Karpas-422 (cell line): ENCODE results near the gene CLDN19. TPM values are rescaled to one million over a fixed set of nuclear protein-coding genes. Genes with fewer than 3 reads are reported as not detected.
"Not testable (repeated sequence)": the region's sequence is repeated elsewhere in the genome, so short reads cannot be mapped to it uniquely, and the experiment has no call there.

Experiments used
- DNase-seq: peaks from one replicate; pipeline ENCODE4 v3.0.0-alpha.2; 2015
- H2AFZ ChIP-seq: fragments of 200-600 bp; sonication (generic); 2 replicates; pipeline ENCODE4 v1.6.1; 2014; ENCODE audit warnings: antibody characterized with exemption, low read length, mixed read lengths
- H3K27ac ChIP-seq: fragments of 200-600 bp; sonication (generic); 2 replicates; pipeline ENCODE4 v1.5.1; 2014; ENCODE audit warnings: mild to moderate bottlenecking, low read length, moderate library complexity
- H3K27me3 ChIP-seq: fragments of 200-600 bp; sonication (generic); 2 replicates; pipeline ENCODE4 v1.6.1; 2014; ENCODE audit warnings: low read length, mixed read lengths
- H3K36me3 ChIP-seq: fragments of 200-600 bp; sonication (generic); 2 replicates; pipeline ENCODE4 v1.6.1; 2014; ENCODE audit warnings: low read length, mixed read lengths; ENCODE audit not compliant: insufficient read depth
- H3K4me1 ChIP-seq: fragments of 200-600 bp; sonication (generic); 2 replicates; pipeline ENCODE4 v1.6.1; 2014; ENCODE audit warnings: mild to moderate bottlenecking, low read length, mixed read lengths
- H3K4me2 ChIP-seq: fragments of 200-600 bp; sonication (generic); 2 replicates; pipeline ENCODE4 v1.6.1; 2014; ENCODE audit warnings: low read length, low read depth, mild to moderate bottlenecking; ENCODE audit not compliant: poor library complexity, severe bottlenecking
- H3K4me3 ChIP-seq: fragments of 200-600 bp; sonication (generic); 2 replicates; pipeline ENCODE4 v1.5.1; 2014; ENCODE audit warnings: mild to moderate bottlenecking, antibody characterized with exemption, low read length, mixed read lengths
- H3K79me2 ChIP-seq: fragments of 200-600 bp; sonication (generic); 2 replicates; pipeline ENCODE4 v1.6.1; 2014; ENCODE audit warnings: mild to moderate bottlenecking, low read length, mixed read lengths
- H3K9ac ChIP-seq: fragments of 200-600 bp; sonication (generic); 2 replicates; pipeline ENCODE4 v1.6.0; 2014; ENCODE audit warnings: low read length
- H3K9me2 ChIP-seq: fragments of 200-600 bp; sonication (generic), shearing (Covaris generic); replicated peaks from 2 replicates; pipeline ENCODE4 v1.6.0; 2014; ENCODE audit warnings: mild to moderate bottlenecking, low read length, moderate library complexity; ENCODE audit not compliant: insufficient read depth
- H3K9me3 ChIP-seq: fragments of 300-700, 200-600 bp; sonication (generic); 2 replicates; pipeline ENCODE4 v1.6.1; 2014; ENCODE audit warnings: low read length, mixed read lengths
- H4K20me1 ChIP-seq: fragments of 200-600 bp; sonication (generic); 2 replicates; pipeline ENCODE4 v1.6.1; 2014; ENCODE audit warnings: mild to moderate bottlenecking, antibody characterized with exemption, low read length, low read depth; ENCODE audit not compliant: insufficient read depth
- total RNA-seq: library from RNA; depleted of rRNA; stranded (reverse); fragments of >200 nt; shearing (Covaris generic); gene quantifications from 2 replicates; pipeline ENCODE4 v1.2.3, GENCODE V29; 2014; ENCODE audit warnings: low replicate concordance

The CLDN19 gene
- total RNA-seq, 1 experiment from 2014 or later: not detected

DNA sequence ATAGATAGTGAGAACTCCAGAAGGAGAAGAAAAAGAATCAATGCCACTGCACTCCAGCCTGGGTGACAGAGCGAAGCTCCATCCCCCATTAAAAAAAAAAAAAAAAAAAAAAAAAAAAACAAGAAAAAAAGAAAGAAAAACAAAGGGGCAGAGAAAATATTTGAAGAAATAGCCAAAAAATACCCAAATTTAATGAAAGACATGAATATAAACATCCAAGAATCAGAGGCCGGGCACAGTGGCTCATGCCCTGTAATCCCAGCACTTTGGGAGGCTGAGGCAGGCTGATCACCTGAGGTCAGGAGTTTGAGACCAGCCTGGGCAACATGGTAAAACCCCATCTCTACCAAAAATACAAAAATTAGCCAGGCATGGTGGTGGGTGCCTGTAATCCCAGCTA lies 17.6 kb downstream of the CLDN19 start:
- H3K36me3 ChIP-seq, H3K9me2 ChIP-seq, H3K9me3 ChIP-seq, H4K20me1 ChIP-seq, H3K9ac ChIP-seq, H3K4me3 ChIP-seq, H3K27ac ChIP-seq, H3K27me3 ChIP-seq, H2AFZ ChIP-seq, H3K4me1 ChIP-seq, H3K79me2 ChIP-seq, H3K4me2 ChIP-seq, DNase-seq: not testable (repeated sequence)

DNA sequence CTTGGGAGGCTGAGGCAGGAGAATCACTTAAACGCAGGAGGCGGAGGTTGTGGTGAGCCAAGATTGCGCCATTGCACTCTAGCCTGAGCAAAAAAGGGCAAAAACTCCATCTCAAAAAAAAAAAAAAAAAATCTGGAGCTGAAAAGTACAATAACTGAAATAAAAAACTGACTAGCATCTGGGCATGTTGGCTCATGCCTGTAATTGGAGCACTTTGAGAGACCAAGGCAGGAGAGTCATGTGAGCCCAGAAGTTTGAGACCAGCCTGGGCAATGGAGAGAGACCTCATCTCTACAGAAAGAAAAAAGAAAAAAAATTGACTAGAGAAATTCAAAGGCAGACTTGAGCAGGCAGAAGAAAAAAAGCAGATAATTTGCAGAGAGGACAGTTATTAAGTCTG lies 18.1 kb downstream of the CLDN19 start:
- H3K4me3 ChIP-seq: no peak overlapping the region
- H3K27me3 ChIP-seq: no peaks in the 10 kb centered on the region
- H3K9me2 ChIP-seq: no peaks in the 10 kb centered on the region

DNA sequence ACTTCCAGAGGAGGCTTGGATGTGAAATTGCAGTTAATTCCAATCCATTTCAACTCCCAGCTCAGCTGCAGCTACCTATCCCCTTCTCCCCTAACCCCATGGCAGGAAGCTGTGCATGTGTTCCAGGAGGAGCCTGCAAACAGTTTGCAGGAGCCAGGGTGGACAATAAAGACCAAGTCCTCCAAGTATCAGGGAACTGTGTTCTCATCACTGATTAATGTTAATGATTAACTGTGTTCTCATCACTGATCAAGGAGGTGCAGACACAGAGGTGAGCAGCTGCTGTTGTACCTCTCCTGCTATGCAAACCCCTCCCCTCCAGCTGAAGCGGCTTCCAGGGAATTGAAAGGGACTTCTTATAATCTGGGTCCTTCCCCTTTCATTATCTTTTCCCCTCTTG lies 19.2 kb downstream of the CLDN19 start:
- H3K9me2 ChIP-seq: no peaks in the 10 kb centered on the region
- H3K4me3 ChIP-seq: no peak overlapping the region
- peaks cover 16% of the 10 kb centered on the region; the same call in 1 of the 2 replicates for H4K20me1 ChIP-seq
- no peak overlapping the region for H3K4me2 ChIP-seq
- no peak overlapping the region for H2AFZ ChIP-seq
- H3K36me3 ChIP-seq: 0 out of 2 replicates have a peak, but pooled peaks cover 4% of the 10 kb centered on the region
- H3K4me1 ChIP-seq: no peaks in the 10 kb centered on the region
- DNase-seq: no peak
- no peak overlapping the region for H3K9ac ChIP-seq
- no peaks in the 10 kb centered on the region for H3K27me3 ChIP-seq
- H3K9me3 ChIP-seq: no peaks in the 10 kb centered on the region
- H3K27ac ChIP-seq: no peak overlapping the region
- no peaks in the 10 kb centered on the region for H3K79me2 ChIP-seq

More for the DNA sequence above, 18.1 kb downstream of the CLDN19 start:
- DNase-seq: no peak
- Histone ChIP-seq H3K9me3 (no peaks in the 10 kb centered on the region), H3K36me3 (no peaks in the 10 kb centered on the region), H3K79me2 (no peaks in the 10 kb centered on the region), H3K27ac (no peak overlapping the region), H3K9ac (no peak overlapping the region), H3K4me2 (no peak overlapping the region), H3K4me1 (no peaks in the 10 kb centered on the region), H2AFZ (no peak overlapping the region), H4K20me1 (peaks cover 8% of the 10 kb centered on the region; the same call in 1 of the 2 replicates)

DNA sequence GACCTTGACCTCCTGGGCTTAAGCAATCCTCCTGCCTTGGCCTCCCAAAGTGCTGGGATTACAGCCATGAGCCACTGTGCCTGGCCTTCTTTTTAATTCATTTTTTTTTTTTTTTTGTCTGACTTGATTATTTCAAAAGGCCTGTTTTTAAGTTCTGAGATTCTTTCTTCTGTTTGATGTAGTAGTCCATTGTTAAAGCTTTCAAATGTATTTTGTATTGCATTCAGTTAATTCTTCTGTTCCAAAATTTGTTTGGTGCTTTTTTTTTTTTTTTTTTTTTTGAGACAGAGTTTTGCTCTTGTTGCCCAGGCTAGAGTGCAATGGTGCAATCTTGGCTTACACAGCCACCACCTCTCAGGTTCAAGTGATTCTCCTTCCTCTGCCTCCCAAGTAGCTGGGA lies 25.6 kb downstream of the CLDN19 start:
- not testable (repeated sequence) for H3K79me2 ChIP-seq, DNase-seq, H3K9me2 ChIP-seq, H3K4me2 ChIP-seq, H3K27ac ChIP-seq, H3K4me3 ChIP-seq, H3K9me3 ChIP-seq, H3K9ac ChIP-seq, H3K27me3 ChIP-seq, H3K4me1 ChIP-seq, H2AFZ ChIP-seq
- Histone ChIP-seq H4K20me1 (peaks cover 14% of the 10 kb centered on the region; the same call in 1 of the 2 replicates), H3K36me3 (peaks cover 56% of the 10 kb centered on the region)

DNA sequence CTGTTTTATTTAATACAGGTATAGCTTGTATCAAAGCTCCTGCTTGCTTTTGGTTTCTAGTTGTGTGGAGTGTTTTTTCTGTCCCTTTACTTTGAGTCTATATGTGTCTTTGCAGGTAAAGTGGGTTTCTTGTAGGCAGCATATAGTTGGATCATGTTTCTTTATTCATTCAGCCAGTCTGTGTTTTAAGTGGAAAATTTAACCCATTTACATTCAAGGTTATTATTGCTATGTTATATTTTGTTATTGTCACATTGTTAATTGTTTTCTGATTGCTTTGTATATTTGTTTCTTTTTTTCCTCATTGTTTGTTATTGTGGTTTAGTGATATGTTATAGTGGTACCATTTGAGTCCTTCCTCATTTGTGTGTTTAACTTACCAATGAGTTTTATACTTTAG lies 26.7 kb downstream of the CLDN19 start:
- no peaks in the 10 kb centered on the region for H3K4me1 ChIP-seq
- H3K9me2 ChIP-seq: no peaks in the 10 kb centered on the region
- H2AFZ ChIP-seq: no peak overlapping the region
- H3K79me2 ChIP-seq: peaks cover 10% of the 10 kb centered on the region
- H3K27ac ChIP-seq: no peak overlapping the region
- no peak overlapping the region for H3K9ac ChIP-seq
- DNase-seq: no peak
- H3K4me2 ChIP-seq: no peak overlapping the region
- no peaks in the 10 kb centered on the region; the same call in 1 of the 2 replicates for H3K9me3 ChIP-seq
- H3K36me3 ChIP-seq: peaks cover 59% of the 10 kb centered on the region
- H3K4me3 ChIP-seq: no peak overlapping the region
- no peaks in the 10 kb centered on the region for H3K27me3 ChIP-seq
- peaks cover 14% of the 10 kb centered on the region; the same call in 1 of the 2 replicates for H4K20me1 ChIP-seq

DNA sequence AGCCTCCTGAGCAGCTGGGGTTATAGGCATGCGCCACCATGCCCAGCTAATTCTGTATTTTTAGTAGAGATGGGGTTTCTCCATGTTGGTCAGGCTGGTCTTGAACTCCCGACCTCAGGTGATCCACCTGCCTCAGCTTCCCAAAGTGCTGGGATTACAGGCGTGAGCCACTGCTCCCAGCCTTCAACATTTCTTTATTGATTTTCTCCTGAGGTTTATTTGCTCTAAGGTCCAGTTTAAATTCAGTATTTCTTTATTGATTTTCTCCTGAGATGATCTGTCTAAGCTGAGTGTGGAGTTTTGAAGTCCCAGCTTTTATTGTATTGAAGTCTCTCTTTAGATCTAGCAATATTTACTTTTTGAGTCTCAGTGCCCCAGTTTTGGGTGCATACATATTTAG lies 27.2 kb downstream of the CLDN19 start:
- not testable (repeated sequence) for H3K4me3 ChIP-seq, H3K4me1 ChIP-seq, H3K4me2 ChIP-seq, H3K27ac ChIP-seq, H2AFZ ChIP-seq, H3K9me2 ChIP-seq, DNase-seq, H3K27me3 ChIP-seq, H3K9ac ChIP-seq, H3K9me3 ChIP-seq
- Histone ChIP-seq H3K36me3 (peaks cover 64% of the 10 kb centered on the region), H4K20me1 (peaks cover 14% of the 10 kb centered on the region; the same call in 1 of the 2 replicates), H3K79me2 (peaks cover 14% of the 10 kb centered on the region)

DNA sequence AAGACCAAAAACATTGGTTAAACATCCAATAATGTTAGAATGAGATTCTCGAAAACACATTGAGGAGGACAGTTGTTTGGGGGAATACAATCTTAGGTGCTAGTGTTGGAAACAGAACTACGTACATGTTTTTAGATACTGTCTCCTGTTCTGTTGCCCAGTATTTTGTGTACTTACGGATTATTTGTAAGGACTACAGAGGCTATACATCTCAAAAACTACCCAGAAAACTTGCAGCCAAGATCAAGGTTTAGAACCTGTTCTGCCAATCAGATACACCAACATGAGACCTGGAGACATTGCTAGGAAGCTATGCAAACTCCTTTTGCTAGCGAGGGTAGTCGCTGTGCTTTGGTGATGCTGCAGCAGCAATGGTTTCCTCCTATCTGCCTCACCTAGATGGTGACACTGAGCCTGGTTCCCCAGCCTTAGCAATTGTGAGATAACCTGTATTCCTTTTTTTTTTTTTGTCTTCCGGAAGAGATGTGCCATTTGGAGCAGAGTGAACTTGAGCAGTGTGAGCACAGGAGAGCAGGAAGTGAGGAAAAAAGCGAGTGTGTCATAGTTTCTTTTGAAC lies 36.1 kb downstream of the CLDN19 start:
- H3K79me2 ChIP-seq: peaks cover 53% of the 10 kb centered on the region
- no peak overlapping the region for H3K4me3 ChIP-seq
- H3K9ac ChIP-seq: no peak overlapping the region
- H2AFZ ChIP-seq: no peak overlapping the region
- H3K9me2 ChIP-seq: no peaks in the 10 kb centered on the region
- no peaks in the 10 kb centered on the region for H3K4me1 ChIP-seq
- no peak for DNase-seq
- H3K27ac ChIP-seq: no peak overlapping the region
- peaks cover 13% of the 10 kb centered on the region for H4K20me1 ChIP-seq
- no peak overlapping the region for H3K4me2 ChIP-seq
- no peaks in the 10 kb centered on the region for H3K9me3 ChIP-seq
- H3K36me3 ChIP-seq: peaks cover 87% of the 10 kb centered on the region
- no peaks in the 10 kb centered on the region for H3K27me3 ChIP-seq

DNA sequence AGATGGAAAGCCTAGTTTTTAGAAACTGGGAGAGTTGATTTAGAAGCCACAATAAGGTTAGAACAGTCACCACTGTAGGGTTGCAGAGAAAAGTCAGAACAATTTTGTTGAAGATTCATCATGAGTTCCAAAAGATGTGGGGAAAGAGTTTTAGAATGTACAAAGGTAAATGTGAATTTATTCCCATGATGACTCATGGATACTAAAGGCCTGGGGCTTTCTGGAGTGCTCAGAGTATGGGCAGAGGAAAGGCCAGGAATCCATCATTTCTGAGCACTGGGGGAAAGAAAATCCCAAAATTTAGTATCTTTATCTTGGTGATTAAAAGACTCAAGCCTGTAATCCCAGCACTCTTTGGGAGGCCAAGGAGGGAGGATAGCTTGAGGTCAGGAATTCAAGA lies 40.0 kb downstream of the CLDN19 start:
- no peaks in the 10 kb centered on the region for H3K27me3 ChIP-seq
- DNase-seq: no peak
- H3K9ac ChIP-seq: no peak overlapping the region
- H3K9me2 ChIP-seq: no peaks in the 10 kb centered on the region
- H3K79me2 ChIP-seq: peaks cover 72% of the 10 kb centered on the region
- H4K20me1 ChIP-seq: peaks cover 25% of the 10 kb centered on the region
- peaks cover 95% of the 10 kb centered on the region for H3K36me3 ChIP-seq
- H2AFZ ChIP-seq: no peak overlapping the region
- H3K4me3 ChIP-seq: no peak overlapping the region
- H3K9me3 ChIP-seq: no peaks in the 10 kb centered on the region
- H3K4me1 ChIP-seq: no peaks in the 10 kb centered on the region
- no peak overlapping the region for H3K27ac ChIP-seq
- H3K4me2 ChIP-seq: no peak overlapping the region
